Stimulated activated CD4-positive, alpha-beta T cell treated with anti-CD3 and anti-CD28 coated beads, Interleukin-15, amount 100 ng/mL, for 24 hours (primary cell): Measurements from ENCODE around the gene KLHL15.

Source experiments
- DNase-seq: peaks from one replicate; pipeline ENCODE4 v3.0.0-alpha.2; 2020

Gene KLHL15

DNA sequence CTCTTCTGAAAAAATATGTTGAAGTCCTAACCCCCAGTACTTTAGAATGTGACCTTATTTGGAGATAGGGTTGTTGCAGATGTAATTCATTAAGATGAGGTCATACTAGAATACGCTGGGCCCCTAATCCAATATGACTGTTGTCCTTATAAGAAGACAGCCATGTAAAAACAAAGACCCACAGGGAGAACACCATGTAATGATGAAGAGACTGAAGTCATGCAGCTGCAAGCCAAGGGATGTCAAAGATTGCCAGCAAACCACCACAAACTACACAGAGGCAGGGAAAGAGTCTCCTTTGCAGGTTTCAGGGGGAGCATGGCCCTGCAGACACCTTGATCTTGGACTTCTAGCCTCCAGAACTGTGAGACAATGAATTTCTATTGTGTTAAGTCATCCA is 81.8 kb downstream of the KLHL15 start:
- no peak for DNase-seq

GRCh38 chrX:23944234-23944633 is 82.8 kb downstream of the KLHL15 start:
- no peak for DNase-seq

DNA sequence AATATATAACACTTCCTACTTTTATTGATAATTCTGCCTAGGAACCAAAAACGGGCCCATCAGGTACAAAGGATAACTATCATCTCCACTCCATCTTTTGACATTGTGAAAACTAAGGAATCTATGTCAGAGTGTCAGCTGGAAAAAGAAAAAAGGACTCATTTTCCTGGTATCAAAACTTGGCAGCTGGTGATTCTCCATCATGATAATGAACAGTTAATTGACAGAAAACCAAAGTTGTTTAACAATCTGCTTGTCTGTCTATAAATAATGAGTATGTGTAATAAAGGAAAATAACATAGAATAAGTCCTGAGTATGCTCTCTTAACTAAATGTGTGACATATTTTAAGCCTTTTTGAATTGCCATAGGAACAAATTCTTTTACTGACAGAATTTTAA is 87.8 kb downstream of the KLHL15 start:
- no peak for DNase-seq

DNA sequence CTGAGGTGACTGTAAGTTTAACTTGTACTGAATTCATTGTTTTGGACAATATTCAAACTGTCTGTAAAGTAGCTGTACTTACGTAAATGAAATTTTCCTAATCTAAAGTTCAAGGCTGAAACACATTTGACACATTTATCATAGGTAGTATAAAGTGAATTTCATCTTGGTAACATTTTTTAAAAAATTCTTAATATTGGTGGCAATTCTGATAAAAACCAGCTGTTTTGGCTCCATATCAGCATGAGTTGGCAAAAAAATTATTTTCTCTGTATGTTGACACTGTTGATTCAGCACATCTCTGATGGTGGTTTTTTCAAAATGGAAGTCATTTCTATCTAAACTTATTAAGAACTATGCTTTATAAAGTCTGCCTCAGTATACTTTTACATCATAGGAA is 88.3 kb downstream of the KLHL15 start:
- no peak for DNase-seq

GRCh38 chrX:23937100-23937499 is 89.9 kb downstream of the KLHL15 start:
- DNase-seq = no peak

DNA sequence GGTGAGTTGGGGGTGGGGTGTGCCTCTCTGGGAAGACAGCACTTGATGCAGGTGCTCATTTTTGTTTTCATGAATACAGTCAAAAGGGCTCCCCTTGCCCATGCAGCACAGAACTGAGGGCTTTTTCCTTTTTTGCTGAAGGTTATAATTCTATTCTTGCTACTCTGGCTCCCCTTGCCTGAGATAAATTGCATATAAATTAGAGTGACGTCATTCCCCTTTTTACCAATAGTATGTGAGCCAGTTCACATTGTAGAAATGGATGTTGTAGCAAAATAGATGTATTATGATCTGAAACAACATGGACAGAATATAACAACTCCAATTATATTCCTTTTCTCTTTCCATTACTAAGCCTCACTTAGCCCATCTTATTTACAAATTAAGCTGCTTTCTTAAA is 90.8 kb downstream of the KLHL15 start:
- DNase-seq = no peak

DNA sequence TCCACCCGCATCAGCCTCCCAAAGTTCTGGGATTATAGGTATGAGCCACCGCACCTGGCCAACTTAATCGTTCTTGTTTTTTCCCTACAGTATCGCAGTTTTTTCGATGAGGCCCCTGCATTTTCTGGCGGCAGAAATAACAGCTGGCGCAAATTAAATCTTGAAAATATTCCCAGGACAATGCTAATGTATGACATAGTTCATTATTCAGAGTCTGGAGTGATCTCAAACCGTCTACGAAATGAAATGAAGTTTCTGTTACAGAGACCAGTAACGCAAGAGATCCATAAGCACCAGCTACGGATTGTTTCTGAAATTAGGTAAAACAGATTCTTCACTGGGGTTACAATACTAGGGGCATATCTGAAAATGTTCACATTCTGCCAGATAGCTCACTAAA is 91.9 kb downstream of the KLHL15 start:
- no peak for DNase-seq
